Suppressor macrophage (primary cell): Measurements from ENCODE around the gene SSH2.
"Not testable (repeated sequence)": the region's sequence is repeated elsewhere in the genome, so short reads cannot be mapped to it uniquely, and the experiment has no call there.

Experiments used
- DNase-seq, 4 experiments: peaks; one replicate each; pipeline ENCODE4 v3.0.0-alpha.2; 2020 to 2022

Gene SSH2

GRCh38 chr17:29837531-29837930 is 92.5 kb downstream of the SSH2 start:
- DNase-seq: no peak

- peak in 2 of 4 experiments; percentile 52 to 55 for DNase-seq
Measured at GRCh38 chr17:29836643-29837042, 93.4 kb downstream of the SSH2 start.

- DNase-seq: peak; percentile 29 to 51 (median 45)
Measured at GRCh38 chr17:29835435-29836351, 94.3 kb downstream of the SSH2 start.

DNA sequence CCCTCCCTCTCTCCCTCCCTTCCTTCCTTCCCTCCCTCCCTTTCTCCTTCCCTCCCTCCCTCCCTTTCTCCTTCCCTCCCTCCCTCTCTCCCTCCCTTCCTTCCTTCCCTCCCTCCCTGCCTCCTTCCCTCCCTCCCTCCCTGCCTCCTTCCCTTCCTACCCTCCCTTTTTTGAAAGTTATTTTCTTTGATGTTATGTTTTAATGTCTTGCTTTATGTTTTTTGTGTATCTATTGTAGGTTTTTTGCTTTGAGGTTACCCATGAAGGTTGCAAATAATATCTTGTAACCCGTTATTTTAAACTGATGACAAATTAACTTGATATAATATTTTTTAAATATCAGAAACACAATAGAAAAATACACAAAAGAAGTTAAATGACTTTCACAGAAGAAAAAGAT is 96.2 kb downstream of the SSH2 start:
- no peak for DNase-seq

- DNase-seq: no peak
Measured at GRCh38 chr17:29828676-29829284, 101.2 kb downstream of the SSH2 start.

DNA sequence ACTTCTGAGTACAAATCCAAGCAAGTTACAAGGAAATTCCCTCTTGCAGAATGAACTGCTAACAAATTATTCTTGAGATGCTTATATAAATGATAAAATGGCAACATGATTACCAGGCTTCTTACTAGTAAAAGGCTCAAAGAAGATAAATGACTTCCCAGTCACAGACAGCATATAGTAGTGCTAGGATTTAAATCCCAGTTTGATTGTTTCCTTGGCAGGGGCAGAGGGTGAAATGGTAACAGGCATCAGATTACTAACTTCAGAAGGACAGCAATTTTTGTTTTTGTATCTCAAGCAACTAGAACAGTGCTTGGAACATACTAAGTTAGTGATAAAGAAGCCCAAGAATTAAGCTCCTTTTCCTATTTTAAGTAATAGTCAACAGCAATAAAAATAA is 102.8 kb downstream of the SSH2 start:
- DNase-seq: no peak

GRCh38 chr17:29826114-29826692 is 103.8 kb downstream of the SSH2 start:
- no peak for DNase-seq

DNA sequence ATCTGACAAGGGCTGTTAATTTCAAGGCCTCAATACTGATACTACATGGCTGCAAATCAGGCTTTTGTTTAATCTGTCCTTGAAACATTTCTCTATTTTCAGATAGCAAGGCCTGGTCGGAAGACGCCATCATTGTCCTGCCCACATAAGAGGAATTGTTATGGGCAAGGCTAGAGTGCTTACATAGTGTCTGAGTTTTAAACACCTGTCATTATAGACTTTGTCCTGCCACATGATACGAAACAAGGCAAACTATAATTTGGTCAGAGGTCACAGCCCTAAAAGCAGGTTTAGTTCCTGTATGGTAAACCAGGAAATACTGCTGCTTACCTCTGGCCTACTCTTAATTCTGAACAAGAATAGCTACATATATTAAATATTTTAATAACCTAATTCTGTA is 104.4 kb downstream of the SSH2 start:
- no peak for DNase-seq

DNA sequence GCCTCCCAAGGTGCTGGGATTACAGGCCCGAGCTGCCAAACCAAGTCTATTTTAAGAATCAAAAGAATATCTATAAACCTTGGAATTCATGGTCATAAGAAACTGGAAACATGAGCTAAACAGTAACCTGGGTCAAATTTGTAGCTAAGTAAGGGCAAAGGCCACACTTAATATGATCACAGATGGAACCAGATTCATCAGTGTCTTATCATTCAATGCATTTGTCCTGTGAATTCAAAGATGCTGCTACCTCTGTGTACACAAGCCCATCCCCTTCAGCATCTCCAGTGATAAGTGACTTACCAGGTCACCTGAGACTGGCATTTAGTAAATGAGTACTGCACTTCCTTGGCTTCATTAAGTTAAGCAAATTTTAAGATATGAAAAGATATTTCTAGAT is 108.1 kb downstream of the SSH2 start:
- DNase-seq: no peak

- DNase-seq: no peak
Measured at GRCh38 chr17:29820425-29820824, 109.6 kb downstream of the SSH2 start.

GRCh38 chr17:29807520-29808361 is 122.3 kb downstream of the SSH2 start:
- DNase-seq: peak; percentile 82 to 88 (median 86)

GRCh38 chr17:29802246-29802645 is 127.8 kb downstream of the SSH2 start:
- DNase-seq: peak in 2 of 4 experiments; percentile 45 to 47

DNA sequence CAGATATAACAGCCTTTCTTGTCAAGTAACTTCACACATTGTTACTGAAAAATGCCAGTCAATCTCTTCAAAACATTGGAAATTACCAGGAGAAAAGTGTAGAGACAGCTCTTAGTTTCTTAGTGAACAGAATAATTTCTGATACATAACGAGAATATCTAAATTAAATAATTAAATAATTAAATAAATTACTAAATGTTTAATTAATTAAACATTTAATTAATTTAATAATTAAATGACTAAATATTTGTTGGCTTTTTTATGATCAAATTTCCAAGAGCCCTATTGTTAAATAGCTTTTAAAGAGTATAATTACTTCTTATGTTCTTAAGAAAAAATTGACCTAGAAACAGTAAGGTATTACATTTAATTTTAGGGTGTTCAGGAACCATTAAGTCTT is 129.6 kb downstream of the SSH2 start:
- no peak for DNase-seq

GRCh38 chr17:29796652-29797051 is 133.4 kb downstream of the SSH2 start:
- DNase-seq: no peak

GRCh38 chr17:29793501-29793900 is 136.5 kb downstream of the SSH2 start:
- DNase-seq: no peak

GRCh38 chr17:29791336-29792080 is 138.5 kb downstream of the SSH2 start:
- peak in 3 of 4 experiments; percentile 11 to 53 (median 46) for DNase-seq

- peak; percentile 64 to 83 (median 76) for DNase-seq
Measured at GRCh38 chr17:29789196-29790170, 140.5 kb downstream of the SSH2 start.

- DNase-seq: peak in 3 of 4 experiments; percentile 13 to 24 (median 23)
Measured at GRCh38 chr17:29787995-29788394, 142.0 kb downstream of the SSH2 start.

- no peak for DNase-seq
Measured at GRCh38 chr17:29782917-29783316, 147.1 kb downstream of the SSH2 start.

GRCh38 chr17:29779812-29780190 is 150.2 kb downstream of the SSH2 start:
- DNase-seq: not testable (repeated sequence)
